Epidermal melanocyte (primary cell): Measurements from ENCODE around the gene PRKG1.
"Not testable (repeated sequence)": the region's sequence is repeated elsewhere in the genome, so short reads cannot be mapped to it uniquely, and the experiment has no call there.

Experiments
- DNase-seq: peaks from one replicate; pipeline ENCODE4 v3.0.0; 2011; ENCODE audit warnings: low spot score; ENCODE audit not compliant: insufficient read length

The PRKG1 gene

GRCh38 chr10:51642581-51642980 is 568.3 kb downstream of the PRKG1 start:
- no peak for DNase-seq

GRCh38 chr10:51643734-51644133 is 569.4 kb downstream of the PRKG1 start:
- no peak for DNase-seq

GRCh38 chr10:51649064-51649463 is 574.8 kb downstream of the PRKG1 start:
- no peak for DNase-seq

GRCh38 chr10:51651063-51651462 is 576.8 kb downstream of the PRKG1 start:
- DNase-seq, result no peak

- DNase-seq, result no peak
These were observed 578.7 kb downstream of the PRKG1 start for GRCh38 chr10:51653025-51653424.

GRCh38 chr10:51654918-51655317 is 580.6 kb downstream of the PRKG1 start:
- DNase-seq, result no peak

- no peak for DNase-seq
These were observed 582.2 kb downstream of the PRKG1 start for GRCh38 chr10:51656503-51656902.

- DNase-seq, result peak; percentile 16
These were observed 583.7 kb downstream of the PRKG1 start for GRCh38 chr10:51658000-51658399.

GRCh38 chr10:51659344-51659743 is 585.1 kb downstream of the PRKG1 start:
- no peak for DNase-seq

- no peak for DNase-seq
These were observed 588.8 kb downstream of the PRKG1 start for GRCh38 chr10:51663086-51663485.

GRCh38 chr10:51666456-51666855 is 592.2 kb downstream of the PRKG1 start:
- no peak for DNase-seq

GRCh38 chr10:51667678-51668335 is 593.5 kb downstream of the PRKG1 start:
- peak; percentile 34 for DNase-seq

- DNase-seq, result no peak
These were observed 594.0 kb downstream of the PRKG1 start for GRCh38 chr10:51668336-51668689.

GRCh38 chr10:51669041-51669440 is 594.8 kb downstream of the PRKG1 start:
- no peak for DNase-seq

GRCh38 chr10:51672039-51672535 is 597.8 kb downstream of the PRKG1 start:
- no peak for DNase-seq

GRCh38 chr10:51675088-51675487 is 600.8 kb downstream of the PRKG1 start:
- no peak for DNase-seq

- no peak for DNase-seq
These were observed 605.6 kb downstream of the PRKG1 start for GRCh38 chr10:51679841-51680240.

- no peak for DNase-seq
These were observed 608.9 kb downstream of the PRKG1 start for GRCh38 chr10:51683031-51683691.

GRCh38 chr10:51685768-51686167 is 611.5 kb downstream of the PRKG1 start:
- DNase-seq, result no peak

- no peak for DNase-seq
These were observed 613.0 kb downstream of the PRKG1 start for GRCh38 chr10:51687296-51687695.

GRCh38 chr10:51688826-51689225 is 614.5 kb downstream of the PRKG1 start:
- DNase-seq, result not testable (repeated sequence)

GRCh38 chr10:51689536-51689935 is 615.2 kb downstream of the PRKG1 start:
- no peak for DNase-seq

- no peak for DNase-seq
These were observed 616.8 kb downstream of the PRKG1 start for GRCh38 chr10:51691135-51691534.
